GM19328 (cell line): ENCODE data around the gene UBAP2.

Experiments used
- ATAC-seq: cut with Tn5 transposase; IDR thresholded peaks from one replicate; pipeline ENCODE4 v1.9.1; 2021; ENCODE audit warnings: mild to moderate bottlenecking, moderate library complexity; ENCODE audit not compliant: unreplicated experiment

UBAP2 gene

GRCh38 chr9:33880211-33881089 is 168.2 kb downstream of the UBAP2 start:
- no peak for ATAC-seq

GRCh38 chr9:33878691-33879366 is 169.9 kb downstream of the UBAP2 start:
- no peak for ATAC-seq

GRCh38 chr9:33877727-33878489 is 170.8 kb downstream of the UBAP2 start:
- ATAC-seq = no peak
